Keratinocyte (primary cell): ENCODE measurements around the gene SPTBN1. TPM values are rescaled to one million over a fixed set of nuclear protein-coding genes. Genes with fewer than 3 reads are reported as not detected.

ENCODE experiments used
- DNase-seq: peaks from one replicate; pipeline ENCODE4 v3.0.0-alpha.2; 2011; ENCODE audit warnings: low read depth, missing footprints, low spot score
- FAIRE-seq: peaks from 2 replicates; lab custom pipeline; 2011; peaks lifted over from hg19 to GRCh38; lab: Jason Lieb, UNC
- H2AFZ ChIP-seq: 2 replicates; pipeline ENCODE4 v1.6.0; 2012; ENCODE audit warnings: low read length, control low read depth, inconsistent platforms; ENCODE audit not compliant: control insufficient read depth
- H3K27ac ChIP-seq: 2 replicates; pipeline ENCODE4 v1.5.1; 2011; ENCODE audit warnings: low read length; ENCODE audit not compliant: control insufficient read depth, insufficient read depth
- H3K27me3 ChIP-seq: 3 replicates; pipeline ENCODE4 v1.6.0; 2011; ENCODE audit warnings: low read length; ENCODE audit not compliant: control insufficient read depth, insufficient read depth; ENCODE audit errors: extremely low read depth
- H3K36me3 ChIP-seq, 2 experiments: 2 replicates in 1 of 2; 3 replicates in 1 of 2; pipeline ENCODE4 v1.5.1; 2011; ENCODE audit warnings: low read length in 2 of 2, mild to moderate bottlenecking in 1 of 2; ENCODE audit not compliant: control insufficient read depth in 2 of 2, insufficient read depth in 2 of 2; ENCODE audit errors: extremely low read depth in 1 of 2
- H3K4me1 ChIP-seq: 3 replicates; pipeline ENCODE4 v1.5.1; 2011; ENCODE audit warnings: low read length; ENCODE audit not compliant: control insufficient read depth, insufficient read depth; ENCODE audit errors: extremely low read depth
- H3K4me2 ChIP-seq: 3 replicates; pipeline ENCODE4 v1.6.0; 2011; ENCODE audit warnings: low read depth, low read length; ENCODE audit not compliant: control insufficient read depth, insufficient read depth; ENCODE audit errors: extremely low read depth
- H3K4me3 ChIP-seq, 3 experiments: fragments of 200-600 bp in 1 of 3; sonication (generic) in 1 of 3; 2 replicates in 2 of 3; 3 replicates in 1 of 3; pipeline ENCODE4 v1.5.1; 2011 to 2016; ENCODE audit warnings: low read length in 3 of 3, mild to moderate bottlenecking in 3 of 3, control low read depth in 2 of 3, inconsistent platforms in 1 of 3, low read depth in 1 of 3, mixed read lengths in 1 of 3, mixed run types in 1 of 3, moderate library complexity in 1 of 3; ENCODE audit not compliant: control insufficient read depth in 2 of 3, insufficient read depth in 2 of 3; ENCODE audit errors: extremely low read depth in 1 of 3
- H3K79me2 ChIP-seq: 2 replicates; pipeline ENCODE4 v1.6.0; 2012; ENCODE audit warnings: low read length; ENCODE audit not compliant: control insufficient read depth, insufficient read depth
- H3K9ac ChIP-seq: 3 replicates; pipeline ENCODE4 v1.6.0; 2011; ENCODE audit warnings: low read length; ENCODE audit not compliant: control insufficient read depth, insufficient read depth; ENCODE audit errors: extremely low read depth
- H3K9me1 ChIP-seq: 3 replicates; pipeline ENCODE4 v1.6.0; 2011; ENCODE audit warnings: low read length; ENCODE audit not compliant: control insufficient read depth, insufficient read depth; ENCODE audit errors: extremely low read depth
- H3K9me3 ChIP-seq: 2 replicates; pipeline ENCODE4 v1.5.1; 2012; ENCODE audit warnings: low read depth, low read length; ENCODE audit not compliant: control insufficient read depth
- H4K20me1 ChIP-seq: 3 replicates; pipeline ENCODE4 v1.6.0; 2011; ENCODE audit warnings: low read length; ENCODE audit not compliant: control insufficient read depth, insufficient read depth; ENCODE audit errors: extremely low read depth
- CTCF ChIP-seq, 3 experiments: IDR thresholded peaks in 1 of 3; conservative IDR thresholded peaks in 1 of 3; optimal IDR thresholded peaks in 1 of 3; 2 replicates in 2 of 3; 3 replicates in 1 of 3; pipeline versions ENCODE3 to v1.5.1; 2011; ENCODE audit warnings: low read length in 3 of 3, mild to moderate bottlenecking in 3 of 3, moderate library complexity in 2 of 3, control low read depth in 1 of 3, inconsistent platforms in 1 of 3; ENCODE audit not compliant: insufficient read depth in 2 of 3; ENCODE audit errors: extremely low read depth in 1 of 3
- EZH2 ChIP-seq: IDR thresholded peaks from one replicate; pipeline ENCODE4 v1.6.1; 2012; ENCODE audit warnings: inconsistent platforms, mild to moderate bottlenecking, low read length, moderate library complexity
- dilution Hi-C: fragments of 300-500 bp; cut with MboI; formaldehyde crosslinking; loops from one replicate; pipeline ENCODE4 v1.7.0; 2020; ENCODE audit warnings: low sequenced_read_pairs; ENCODE audit not compliant: extremely low pct_ligation_motif_present
- polyA plus RNA-seq, 5 experiments: library from polyadenylated mRNA; depleted of rRNA in 3 of 5; stranded (reverse) in 3 of 5; stranded (forward) in 1 of 5; unstranded in 1 of 5; fragments of >200 nt; gene quantifications; 1 replicate in 1 of 5; 2 replicates in 3 of 5; 3 replicates in 1 of 5; pipeline versions ENCODE4 v1.2.1 to v1.2.3, GENCODE V29; 2011 to 2012; ENCODE audit warnings: missing spikeins in 2 of 5, low read depth in 1 of 5, low replicate concordance in 1 of 5

Gene SPTBN1
- polyA plus RNA-seq, 1 donor (not counting 4 experiments of a cell fraction or from before 2014, with no cell fraction given): 40.0 TPM

- no peaks in the 10 kb centered on the region for H3K79me2 ChIP-seq
- H3K9me3 ChIP-seq: no peaks in the 10 kb centered on the region
- no peak for DNase-seq
- no peak overlapping the region for H3K4me3 ChIP-seq
- no peak overlapping the region for H3K4me2 ChIP-seq
- no peaks in the 10 kb centered on the region for H4K20me1 ChIP-seq
- H2AFZ ChIP-seq: no peak overlapping the region
- H3K27ac ChIP-seq: no peak overlapping the region
- no peaks in the 10 kb centered on the region for H3K36me3 ChIP-seq
- H3K27me3 ChIP-seq: no peaks in the 10 kb centered on the region
- no peak for FAIRE-seq
- no peaks in the 10 kb centered on the region for H3K4me1 ChIP-seq
- H3K9me1 ChIP-seq: no peaks in the 10 kb centered on the region
- TF ChIP-seq CTCF (optimal IDR thresholded peaks at IDR 0.05 in 1 of 3, IDR thresholded peaks at IDR 0.05 in 1 of 3, conservative IDR thresholded peaks at IDR 0.05 in 1 of 3; ENCODE audit: extremely low read depth in 1 of 3, insufficient read depth in 2 of 3, low read length in 3 of 3): no peak
- no peak for TF ChIP-seq EZH2
- H3K9ac ChIP-seq: no peak overlapping the region
- dilution Hi-C loops: no loop called here
Observed at GRCh38 chr2:54502731-54503130, 46.6 kb downstream of the SPTBN1 start.

- Histone ChIP-seq H3K4me3 (no peak overlapping the region), H3K9me3 (no peaks in the 10 kb centered on the region), H3K9me1 (no peaks in the 10 kb centered on the region), H2AFZ (no peak overlapping the region), H3K79me2 (no peaks in the 10 kb centered on the region), H3K4me1 (no peaks in the 10 kb centered on the region), H3K9ac (no peak overlapping the region), H3K36me3 (no peaks in the 10 kb centered on the region), H3K4me2 (no peak overlapping the region), H3K27me3 (no peaks in the 10 kb centered on the region), H3K27ac (no peak overlapping the region), H4K20me1 (no peaks in the 10 kb centered on the region)
- DNase-seq (no peak), FAIRE-seq (no peak)
- TF ChIP-seq EZH2 (no peak), CTCF (optimal IDR thresholded peaks at IDR 0.05 in 1 of 3, IDR thresholded peaks at IDR 0.05 in 1 of 3, conservative IDR thresholded peaks at IDR 0.05 in 1 of 3; ENCODE audit: extremely low read depth in 1 of 3, insufficient read depth in 2 of 3, low read length in 3 of 3) (peak; percentile 61 to 84 (median 75))
- dilution Hi-C loops: no loop called here
Observed at GRCh38 chr2:54503192-54503591, 47.1 kb downstream of the SPTBN1 start.
